Activated T-helper 9 cell treated with anti-CD3 and anti-CD28 coated beads, Interleukin-2, amount 50 U/mL, for 16 hours (primary cell): Measurements from ENCODE around the gene TIMM21.

Experiments used
- DNase-seq: peaks from one replicate; pipeline ENCODE4 v3.0.0-alpha.2; 2020; ENCODE audit warnings: low read depth

TIMM21 gene

GRCh38 chr18:74147491-74147778 is 888 bp upstream of the TIMM21 start:
- no peak for DNase-seq

- DNase-seq: no peak
Observed at GRCh38 chr18:74148543-74149070, 284 bp downstream of the TIMM21 start.

GRCh38 chr18:74149878-74150277 is 1.6 kb downstream of the TIMM21 start:
- DNase-seq: no peak

GRCh38 chr18:74152270-74152669 is 3.9 kb downstream of the TIMM21 start:
- no peak for DNase-seq

DNA sequence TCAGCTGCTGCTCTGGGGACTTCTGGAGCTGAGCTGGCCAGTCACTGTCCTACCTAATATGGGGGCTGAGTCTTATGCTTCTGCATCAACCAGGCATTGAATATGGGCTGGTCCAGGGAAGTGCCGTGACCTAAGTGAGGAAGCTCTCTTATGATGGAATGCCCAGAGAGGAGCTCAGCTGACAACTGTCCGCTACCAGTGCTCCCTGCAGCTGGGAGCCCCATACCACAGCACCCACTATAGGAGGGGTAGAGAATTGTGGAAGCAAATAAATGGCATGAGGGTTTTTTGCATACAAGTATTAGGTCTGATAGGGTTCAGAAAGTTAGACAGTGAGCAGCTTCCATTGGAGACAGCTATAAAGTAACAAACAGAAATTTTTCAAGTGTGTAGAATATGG is 4.5 kb downstream of the TIMM21 start:
- no peak for DNase-seq

DNA sequence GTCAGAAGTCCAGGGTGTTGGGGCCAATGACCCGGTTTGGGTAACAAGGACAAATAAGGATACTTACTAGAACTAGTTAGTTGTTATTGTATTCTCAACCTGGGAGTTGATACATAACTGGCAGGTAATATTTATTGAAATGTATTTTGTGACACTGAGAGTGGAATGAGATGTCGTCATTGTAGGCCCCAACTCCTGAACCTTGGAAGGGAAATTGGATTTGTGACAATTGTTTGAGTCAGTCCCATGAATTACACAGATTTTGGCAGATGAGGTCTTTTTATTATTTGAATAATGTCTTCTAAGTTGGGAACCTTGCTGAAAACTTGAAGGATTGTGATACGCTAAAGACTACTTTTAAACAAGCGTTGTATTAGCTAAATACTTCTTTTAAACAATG is 5.1 kb downstream of the TIMM21 start:
- no peak for DNase-seq

DNA sequence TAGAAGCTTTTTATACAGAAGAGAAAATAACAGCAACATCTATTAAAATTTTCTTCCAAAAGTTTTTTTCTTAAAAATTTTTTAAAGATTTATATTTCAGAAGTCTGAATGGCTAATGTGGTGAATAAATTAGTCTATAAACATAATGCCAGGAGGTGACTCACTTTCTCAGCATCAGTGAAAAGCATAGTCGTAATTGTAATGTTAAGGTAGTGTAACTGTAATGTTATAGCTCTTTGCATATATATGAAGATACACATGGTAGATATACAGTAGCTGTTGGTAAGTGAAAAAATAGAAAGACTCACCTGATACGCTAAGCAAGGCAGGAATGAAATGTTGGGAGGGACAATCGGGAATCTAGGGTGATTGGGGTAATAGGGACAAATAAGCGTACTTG is 5.5 kb downstream of the TIMM21 start:
- no peak for DNase-seq

DNA sequence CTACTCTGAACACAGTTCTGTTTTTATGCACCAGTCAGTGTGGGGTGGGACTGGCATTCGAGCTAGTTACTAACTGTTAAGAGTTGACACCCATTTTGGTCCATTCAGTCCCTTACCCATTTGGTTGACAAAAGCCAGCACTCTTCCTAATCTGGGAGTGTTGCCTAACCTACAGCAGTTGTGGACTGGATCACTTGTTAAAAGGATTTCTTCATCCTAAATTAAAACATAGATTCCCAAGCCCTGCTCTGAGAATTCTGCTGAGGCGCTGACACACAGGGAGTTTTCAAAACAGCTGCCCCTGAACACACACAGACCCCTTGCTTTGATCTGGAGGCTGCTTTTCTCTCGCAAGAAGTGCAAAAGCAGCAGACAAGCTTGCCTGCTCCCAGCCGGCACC is 6.4 kb downstream of the TIMM21 start:
- DNase-seq: no peak

- no peak for DNase-seq
Observed at GRCh38 chr18:74155276-74155675, 7.0 kb downstream of the TIMM21 start.

DNA sequence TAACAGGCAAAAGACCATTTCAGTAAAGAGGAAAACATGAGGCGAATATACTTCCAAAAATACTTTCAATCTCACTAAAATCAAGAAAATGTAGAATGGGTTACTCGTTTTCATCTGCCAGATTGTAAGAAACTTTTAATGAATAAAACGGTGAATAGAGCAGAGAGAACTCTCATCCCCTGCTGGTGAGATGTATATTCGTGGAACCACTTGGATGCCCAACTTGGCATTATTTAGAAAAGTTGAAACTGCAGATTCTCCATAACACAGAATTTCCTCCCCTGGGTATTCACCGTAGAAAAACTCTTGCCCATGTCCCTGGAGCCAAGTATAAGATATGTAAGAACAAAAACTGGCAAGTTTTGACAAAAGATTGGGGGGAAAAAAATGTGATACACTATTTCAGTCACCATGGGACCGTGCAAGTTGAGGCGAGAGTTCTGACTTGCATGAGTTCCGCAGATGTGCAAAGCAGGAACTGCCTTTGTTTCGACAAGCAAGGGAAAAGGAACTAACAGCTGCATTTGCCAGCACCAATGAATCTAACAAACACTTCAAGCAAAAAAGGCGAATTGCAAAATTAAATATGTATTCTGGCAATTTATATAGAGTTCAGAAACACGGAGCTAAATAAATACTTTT is 14.8 kb downstream of the TIMM21 start:
- DNase-seq: no peak

DNA sequence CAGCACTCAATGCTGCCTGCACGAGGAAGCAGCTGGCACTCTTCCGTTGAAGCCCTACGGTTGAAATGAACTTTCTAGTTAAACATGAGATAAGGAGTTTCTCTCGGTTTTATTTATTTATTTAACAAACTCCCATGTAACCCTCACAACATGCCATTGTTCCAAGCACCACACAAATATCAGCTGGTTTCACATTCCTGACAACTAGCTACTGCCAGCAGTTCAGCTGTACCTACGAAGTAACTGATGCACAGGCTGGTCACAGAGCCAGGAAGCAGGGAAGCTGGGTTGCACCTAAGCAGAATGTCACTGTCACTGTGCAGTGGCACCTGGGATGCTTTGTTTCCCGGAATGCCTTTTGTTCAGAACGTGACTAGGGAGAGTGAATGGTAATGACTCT is 18.1 kb downstream of the TIMM21 start:
- DNase-seq: no peak

GRCh38 chr18:74171910-74172606 is 23.7 kb downstream of the TIMM21 start:
- no peak for DNase-seq

DNA sequence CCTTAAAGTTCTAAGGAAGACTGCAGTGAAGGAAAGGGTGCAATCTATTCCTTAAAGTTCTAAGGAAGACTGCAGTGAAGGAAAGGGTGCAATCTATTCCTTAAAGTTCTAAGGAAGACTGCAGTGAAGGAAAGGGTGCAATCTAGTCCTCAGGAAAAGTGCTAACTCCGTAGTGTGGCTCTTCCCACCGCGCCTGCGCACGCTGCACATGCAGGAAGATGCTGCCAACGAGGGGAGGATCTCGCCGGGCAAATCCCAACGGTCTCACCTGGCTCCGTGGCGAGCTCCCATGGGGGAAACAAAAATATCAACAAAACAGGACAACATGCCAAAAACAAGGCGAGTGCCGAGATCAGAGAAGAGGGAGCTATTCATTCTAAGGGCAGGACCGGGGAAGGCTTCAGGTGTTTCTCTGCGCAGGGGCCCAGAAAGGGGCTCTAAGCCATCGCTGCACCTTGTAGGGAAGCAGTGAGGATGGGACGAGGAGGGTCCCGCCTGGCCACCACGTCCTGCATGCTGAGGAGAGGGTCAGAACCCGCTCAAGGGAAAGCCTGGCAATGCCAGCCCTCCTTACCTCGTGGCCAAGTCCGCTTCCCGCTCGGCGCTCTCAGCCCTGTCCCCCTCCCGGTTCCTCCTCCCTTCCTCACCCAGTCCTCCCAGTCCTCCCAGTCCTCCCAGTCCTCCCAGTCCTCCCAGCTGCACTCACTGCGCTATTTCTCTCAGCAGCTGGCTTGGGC is 24.5 kb downstream of the TIMM21 start:
- no peak for DNase-seq

DNA sequence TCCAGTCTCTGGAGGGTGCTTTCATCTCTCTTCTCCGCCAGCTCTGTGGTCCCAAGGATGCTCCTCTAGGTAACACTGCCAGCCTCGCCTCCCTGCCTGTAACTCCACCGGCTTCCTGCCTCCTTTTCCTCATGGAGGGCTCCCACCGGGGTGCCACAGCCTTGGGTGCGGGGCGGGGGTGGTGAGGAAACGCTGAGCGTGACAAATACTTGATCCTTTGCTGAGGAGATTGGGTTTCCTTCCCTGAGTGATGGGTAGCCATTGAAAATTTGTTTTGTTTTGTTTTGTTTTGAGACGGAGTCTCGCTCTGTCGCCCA is 25.1 kb downstream of the TIMM21 start:
- DNase-seq: no peak

DNA sequence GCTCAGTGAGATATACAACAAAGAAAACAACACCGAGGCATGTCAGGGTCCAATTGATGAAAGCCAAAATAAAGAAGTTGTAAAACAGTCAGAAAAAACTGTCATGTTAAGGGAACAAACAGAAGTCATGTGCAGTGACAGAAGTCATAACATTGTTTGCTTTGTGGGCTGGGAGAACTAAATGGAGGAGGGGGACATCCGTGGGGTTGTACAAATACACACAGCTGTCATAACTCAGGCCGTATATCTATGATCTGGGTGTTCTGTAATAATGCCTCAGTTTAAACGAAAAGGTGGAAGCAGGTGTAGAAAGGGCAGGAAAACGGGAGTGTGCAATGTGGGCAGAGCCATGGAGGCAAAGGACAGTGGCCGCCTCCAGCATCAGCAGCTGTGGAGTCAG is 27.3 kb downstream of the TIMM21 start:
- no peak for DNase-seq

- no peak for DNase-seq
Observed at GRCh38 chr18:74178884-74179283, 30.6 kb downstream of the TIMM21 start.

DNA sequence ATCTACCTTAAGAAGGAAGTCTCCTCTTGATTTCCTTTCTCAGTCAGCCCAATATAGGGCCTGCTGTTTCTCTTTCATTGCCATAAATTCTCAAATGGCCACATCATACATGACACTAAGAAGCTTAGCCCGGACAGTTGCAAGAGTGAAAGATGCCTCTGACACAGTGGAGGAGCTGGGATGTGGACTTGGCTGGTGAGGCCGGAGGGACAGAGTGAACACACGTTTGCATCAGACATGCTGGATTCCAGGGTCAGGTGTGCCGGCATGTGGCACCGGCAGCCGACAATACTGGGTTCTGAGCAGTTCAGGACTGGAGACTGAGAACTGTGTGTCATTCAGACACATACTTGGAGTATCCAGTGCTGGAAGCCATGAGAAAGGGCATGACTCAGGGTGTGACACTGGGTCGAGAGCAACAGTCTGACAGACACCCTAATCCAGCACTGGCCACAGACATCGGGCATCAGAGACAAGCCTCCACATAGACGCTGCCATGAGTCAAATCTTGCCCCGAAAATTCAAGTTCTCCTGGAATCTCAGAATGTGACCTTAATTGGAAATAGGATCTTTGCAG is 31.4 kb downstream of the TIMM21 start:
- no peak for DNase-seq

DNA sequence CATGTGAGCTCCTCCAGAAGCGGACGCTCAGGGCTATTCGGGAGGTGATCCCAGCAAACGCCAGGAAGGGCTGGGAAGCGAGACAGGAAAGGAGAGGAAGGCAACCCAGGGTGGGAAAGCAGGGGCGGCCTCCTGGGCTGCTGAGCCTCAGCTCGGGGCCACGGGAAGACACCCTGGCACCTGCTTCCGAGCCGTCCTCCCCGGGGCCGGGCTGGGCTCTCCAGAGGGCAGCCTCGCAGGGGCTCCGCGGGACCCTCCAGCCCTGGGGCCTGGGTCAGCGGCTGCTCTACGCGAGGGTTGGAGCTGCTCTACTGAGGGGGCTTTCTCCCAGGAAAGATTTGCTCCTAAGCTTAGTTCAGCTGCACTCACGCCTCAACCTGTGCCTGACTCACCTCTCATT is 34.0 kb downstream of the TIMM21 start:
- no peak for DNase-seq

DNA sequence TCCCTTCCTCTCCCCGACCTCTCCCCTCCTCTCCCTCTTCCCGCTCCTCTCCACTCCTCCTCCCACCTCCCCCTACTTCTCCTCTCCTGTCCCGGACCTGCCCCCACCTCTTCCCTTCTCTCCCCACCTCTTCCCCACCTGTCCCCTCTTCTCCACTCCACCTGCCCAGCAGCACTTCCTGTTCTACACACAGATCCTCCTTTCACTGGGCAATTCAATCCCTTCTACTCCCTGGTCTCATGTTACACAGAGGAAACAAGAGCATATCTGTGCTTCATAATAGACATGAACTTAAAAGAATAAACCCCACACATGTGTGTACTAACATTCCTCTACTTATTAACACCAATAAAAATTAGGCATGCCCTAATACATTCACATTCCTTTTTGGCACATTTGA is 34.8 kb downstream of the TIMM21 start:
- DNase-seq: no peak

GRCh38 chr18:74184875-74185274 is 36.6 kb downstream of the TIMM21 start:
- DNase-seq: no peak

GRCh38 chr18:74185860-74186259 is 37.5 kb downstream of the TIMM21 start:
- DNase-seq: no peak

DNA sequence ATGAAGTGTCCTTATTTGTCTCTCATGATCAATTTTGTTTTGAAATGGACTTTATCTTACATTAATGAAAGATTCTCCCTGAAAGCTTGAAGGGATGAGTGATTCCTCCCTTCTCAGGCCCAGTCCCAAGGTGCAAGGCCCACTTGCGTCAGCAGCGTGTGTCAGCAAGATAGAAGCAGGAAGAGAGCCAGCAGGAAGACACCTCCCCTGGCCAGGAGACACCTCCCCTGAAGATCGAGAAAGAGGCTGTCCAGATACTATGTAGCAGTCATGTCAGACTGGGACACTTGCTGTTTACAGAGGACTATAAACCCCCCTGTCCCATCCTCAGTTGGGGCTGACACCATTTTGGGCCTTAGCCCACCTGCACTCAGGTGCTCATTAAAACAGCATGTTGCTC is 38.3 kb downstream of the TIMM21 start:
- no peak for DNase-seq

DNA sequence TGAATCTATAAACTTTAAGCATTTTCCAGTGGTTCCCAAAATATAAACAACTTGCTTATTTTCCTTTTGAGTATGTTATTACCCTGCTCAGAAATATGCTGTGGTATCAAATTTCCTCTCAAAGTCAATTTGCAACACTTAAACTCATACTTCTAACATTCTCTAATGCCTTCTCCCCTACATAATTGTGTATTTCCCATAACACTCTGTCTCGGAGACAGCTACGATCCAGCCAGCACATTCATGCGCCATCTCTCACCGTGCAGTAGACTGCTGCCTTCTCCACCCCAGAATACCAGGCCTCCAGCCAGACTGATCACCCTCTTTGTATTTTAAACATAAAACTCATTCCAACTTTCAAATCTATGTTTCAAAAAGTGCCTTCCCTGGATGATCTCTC is 41.8 kb downstream of the TIMM21 start:
- DNase-seq: no peak
